A549 (cell line): ENCODE measurements around the gene INPP5A. TPM values are rescaled to one million over a fixed set of nuclear protein-coding genes. Genes with fewer than 3 reads are reported as not detected.

ENCODE experiments used
- ATAC-seq, 2 experiments: fragments of 200-7000 bp in 1 of 2; fragments of >200 bp in 1 of 2; cut with Nextera tagmentation in 1 of 2; cut with Tn5 transposase in 1 of 2; 3 replicates each; pipeline versions ENCODE4 v1.8.0 to v1.9.1; 2018 to 2020; ENCODE audit warnings: mild to moderate bottlenecking in 1 of 2, moderate library complexity in 1 of 2
- CTCF ChIA-PET: fragments of 300-600 bp; sonication (Branson Sonifier 250); formaldehyde crosslinking; extraction: SDS; loops from one replicate; lab custom pipeline; 2021; ENCODE audit warnings: antibody characterized with exemption, inconsistent platforms; lab: Yijun Ruan, JAX
- POLR2A ChIA-PET: fragments of 350-600 bp; formaldehyde crosslinking; extraction: SDS; loops from one replicate; lab custom pipeline; 2021; ENCODE audit warnings: antibody characterized with exemption, inconsistent platforms; lab: Yijun Ruan, JAX
- DNase-seq, 2 experiments: peaks; one replicate each; pipeline versions ENCODE4 v3.0.0 to v3.0.0-alpha.2; 2011 to 2016; ENCODE audit warnings: low read depth in 1 of 2, low spot score in 1 of 2
- FAIRE-seq: peaks from 2 replicates; lab custom pipeline; 2011; peaks lifted over from hg19 to GRCh38; lab: Jason Lieb, UNC
- H3K27ac ChIP-seq, 2 experiments: fragments of >200 bp; sonication (Bioruptor Twin); formaldehyde crosslinking; 3 replicates each; pipeline ENCODE4 v1.5.1; 2016 to 2017
- H3K4me1 ChIP-seq: fragments of >200 bp; sonication (Bioruptor Twin); formaldehyde crosslinking; 3 replicates; pipeline ENCODE4 v1.6.1; 2016
- H3K4me2 ChIP-seq: fragments of >200 bp; sonication (Bioruptor Twin); formaldehyde crosslinking; 3 replicates; pipeline ENCODE4 v1.6.1; 2016
- H3K4me3 ChIP-seq: fragments of >200 bp; sonication (Bioruptor Twin); formaldehyde crosslinking; 3 replicates; pipeline ENCODE4 v1.5.1; 2016
- H3K9me3 ChIP-seq: fragments of >200 bp; sonication (Bioruptor Twin); formaldehyde crosslinking; 3 replicates; pipeline ENCODE4 v1.6.1; 2016
- CBX2 ChIP-seq: fragments of 200-600 bp; sonication (generic); IDR thresholded peaks from 2 replicates; pipeline ENCODE4 v1.6.1; 2016; ENCODE audit warnings: low read depth, mild to moderate bottlenecking, borderline replicate concordance
- CEBPB ChIP-seq, 2 experiments: fragments of >200 bp in 1 of 2; sonication (Bioruptor Twin) in 1 of 2; formaldehyde crosslinking in 1 of 2; IDR thresholded peaks; 2 replicates each; pipeline ENCODE4 v1.6.1; 2012 to 2016
- ESRRA ChIP-seq: fragments of 150-350 bp; IDR thresholded peaks from 2 replicates; pipeline ENCODE4 v1.6.1; 2014; ENCODE audit warnings: mild to moderate bottlenecking, low read length, borderline replicate concordance
- FOSB ChIP-seq: fragments of 250-450 bp; sonication (Bioruptor Pico); IDR thresholded peaks from 2 replicates; pipeline ENCODE4 v1.5.0; 2020; ENCODE audit warnings: mild to moderate bottlenecking, moderate library complexity
- FOXS1 ChIP-seq: fragments of 250-450 bp; sonication (Bioruptor Pico); IDR thresholded peaks from 2 replicates; pipeline ENCODE4 v1.5.0; 2020; ENCODE audit warnings: mild to moderate bottlenecking, moderate library complexity
- GATA3 ChIP-seq: IDR thresholded peaks from 2 replicates; pipeline ENCODE4 v1.6.1; 2012; ENCODE audit warnings: borderline replicate concordance
- KDM1A ChIP-seq: fragments of 200-600 bp; sonication (generic); IDR thresholded peaks from 2 replicates; pipeline ENCODE4 v1.6.1; 2016; ENCODE audit warnings: low read depth, mild to moderate bottlenecking
- KDM5A ChIP-seq: fragments of 200-600 bp; sonication (generic); IDR thresholded peaks from 2 replicates; pipeline ENCODE4 v1.6.1; 2016; ENCODE audit warnings: antibody characterized with exemption, mild to moderate bottlenecking
- POLR2AphosphoS2 ChIP-seq: conservative IDR thresholded peaks from 2 replicates; pipeline ENCODE4 v1.6.1; 2012; ENCODE audit warnings: low read length, improper control_type of control experiment, inconsistent platforms
- RARB ChIP-seq: fragments of 250-450 bp; sonication (Bioruptor Pico); IDR thresholded peaks from 2 replicates; pipeline ENCODE4 v1.8.0; 2021; ENCODE audit warnings: mild to moderate bottlenecking, moderate library complexity
- RCOR1 ChIP-seq: fragments of 150-350 bp; IDR thresholded peaks from 2 replicates; pipeline ENCODE4 v1.6.1; 2014; ENCODE audit warnings: antibody characterized with exemption, low read length, low read depth
- REST ChIP-seq: fragments of 200-600 bp; sonication (generic); IDR thresholded peaks from 2 replicates; pipeline ENCODE4 v1.6.1; 2016; ENCODE audit warnings: antibody characterized with exemption, mild to moderate bottlenecking, moderate library complexity
- RFX5 ChIP-seq: fragments of 450-650 bp; IDR thresholded peaks from 2 replicates; pipeline ENCODE4 v1.7.1; 2014; ENCODE audit warnings: antibody characterized with exemption, mild to moderate bottlenecking, moderate library complexity
- SMC3 ChIP-seq: fragments of >200 bp; sonication (Bioruptor Twin); formaldehyde crosslinking; IDR thresholded peaks from 3 replicates; pipeline ENCODE4 v1.6.1; 2018; ENCODE audit warnings: inconsistent platforms
- WGBS: methylation state at CpG from one replicate; pipeline ENCODE4 v1.1.6; 2017; ENCODE audit errors: missing lambda C conversion rate; 5-methylcytosine and 5-hydroxymethylcytosine counted together
- polyA plus RNA-seq, 4 experiments: library from polyadenylated mRNA; depleted of rRNA in 3 of 4; stranded (reverse); fragments of >200 nt; fragmentation: RNase III in 1 of 4; extraction: RNeasy Plus Mini Kit Qiagen cat#74134 plus additional on column Dnase treatment in 1 of 4; gene quantifications; 2 replicates in 3 of 4; 3 replicates in 1 of 4; pipeline ENCODE4 v1.2.3, GENCODE V29; 2011 to 2017
- TF ChIP-seq, protein P1 (sequence below): IDR thresholded peaks from 2 replicates; pipeline ENCODE4 v1.6.1; 2012
- TF ChIP-seq, protein P2 (sequence below): fragments of 250-450 bp; sonication (Bioruptor Pico); IDR thresholded peaks from 2 replicates; pipeline ENCODE4 v1.5.0; 2021; ENCODE audit warnings: mild to moderate bottlenecking, moderate library complexity, borderline replicate concordance
- TF ChIP-seq, protein P3 (sequence below): fragments of >200 bp; sonication (Bioruptor Twin); formaldehyde crosslinking; IDR thresholded peaks from 3 replicates; pipeline ENCODE4 v1.6.1; 2016
- TF ChIP-seq, protein P4 (sequence below): fragments of >200 bp; sonication (Bioruptor Twin); formaldehyde crosslinking; IDR thresholded peaks from 3 replicates; pipeline ENCODE4 v1.5.1; 2016

INPP5A gene
- polyA plus RNA-seq, 2 of the 4 experiments (the other 2 are of a cell fraction), result 13.7 to 15.1 TPM

GRCh38 chr10:132706701-132707100 is 169.1 kb downstream of the INPP5A start:
- CTCF ChIA-PET, result no interaction called here
- Histone ChIP-seq H3K27ac (no peak overlapping the region), H3K4me3 (no peak overlapping the region), H3K4me1 (no peaks in the 10 kb centered on the region), H3K4me2 (no peak overlapping the region), H3K9me3 (peaks cover 16% of the 10 kb centered on the region; the same call in 2 of the 3 replicates)
- FAIRE-seq, result no peak
- TF ChIP-seq RARB (CRISPR knock-in tag) (no peak), POLR2AphosphoS2 (no peak), FOXS1 (CRISPR knock-in tag) (no peak)
- TF ChIP-seq, protein P1, sequence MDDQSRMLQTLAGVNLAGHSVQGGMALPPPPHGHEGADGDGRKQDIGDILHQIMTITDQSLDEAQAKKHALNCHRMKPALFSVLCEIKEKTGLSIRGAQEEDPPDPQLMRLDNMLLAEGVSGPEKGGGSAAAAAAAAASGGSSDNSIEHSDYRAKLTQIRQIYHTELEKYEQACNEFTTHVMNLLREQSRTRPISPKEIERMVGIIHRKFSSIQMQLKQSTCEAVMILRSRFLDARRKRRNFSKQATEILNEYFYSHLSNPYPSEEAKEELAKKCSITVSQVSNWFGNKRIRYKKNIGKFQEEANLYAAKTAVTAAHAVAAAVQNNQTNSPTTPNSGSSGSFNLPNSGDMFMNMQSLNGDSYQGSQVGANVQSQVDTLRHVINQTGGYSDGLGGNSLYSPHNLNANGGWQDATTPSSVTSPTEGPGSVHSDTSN, result no peak
- TF ChIP-seq, all 56 proteins: peak for 0
- POLR2A ChIA-PET, result no interaction called here
- no peak for DNase-seq
- 89% methylated on average over 11 of the region's 11 CpGs for WGBS
- ATAC-seq, result no peak

DNA sequence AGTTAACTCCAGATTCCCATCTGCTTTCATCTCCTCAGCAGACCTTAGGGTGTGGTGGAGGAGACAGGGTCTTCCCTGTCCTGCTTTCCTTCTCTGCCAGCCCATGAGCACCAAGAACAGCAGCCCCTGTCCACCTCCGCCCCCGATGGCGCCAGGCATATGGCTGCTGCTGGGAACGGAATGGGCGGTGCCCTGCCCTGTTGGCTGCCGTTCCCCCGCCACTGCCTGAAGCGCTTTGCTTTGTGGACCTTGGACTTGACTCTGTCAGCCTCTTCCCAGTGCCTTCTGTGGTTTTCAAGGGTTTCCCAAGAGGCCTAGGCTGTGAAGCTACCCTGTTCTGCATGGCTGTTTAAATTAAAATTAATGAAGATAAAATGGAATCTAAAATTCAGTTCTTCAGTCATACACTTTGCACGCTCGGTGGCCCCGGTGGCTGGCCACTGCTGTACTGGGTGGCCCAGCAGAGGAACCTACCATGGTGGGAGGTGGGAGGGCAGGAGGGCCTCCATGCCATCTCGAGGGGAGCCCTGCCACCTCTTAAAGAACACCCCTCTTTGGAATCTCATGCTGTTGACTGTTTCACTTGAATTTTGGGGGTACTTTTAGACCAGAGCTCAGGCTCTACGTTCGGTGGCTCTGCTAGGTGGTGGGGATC is 169.7 kb downstream of the INPP5A start:
- CTCF ChIA-PET, result interaction anchor here (0.7 kb wide), 1 partner anchor 248 kb away, joined by 3 read pairs; no protein-coding TSS in a partner anchor

More for the DNA sequence above, 169.7 kb downstream of the INPP5A start:
- TF ChIP-seq KDM5A (no peak), RFX5 (no peak), REST (no peak), RCOR1 (no peak), SMC3 (no peak), GATA3 (no peak), CEBPB (IDR thresholded peaks at IDR 0.05) (no peak), FOXS1 (CRISPR knock-in tag) (no peak), KDM1A (no peak), ESRRA (no peak), CBX2 (no peak), FOSB (CRISPR knock-in tag) (no peak)
- TF ChIP-seq, protein P2, sequence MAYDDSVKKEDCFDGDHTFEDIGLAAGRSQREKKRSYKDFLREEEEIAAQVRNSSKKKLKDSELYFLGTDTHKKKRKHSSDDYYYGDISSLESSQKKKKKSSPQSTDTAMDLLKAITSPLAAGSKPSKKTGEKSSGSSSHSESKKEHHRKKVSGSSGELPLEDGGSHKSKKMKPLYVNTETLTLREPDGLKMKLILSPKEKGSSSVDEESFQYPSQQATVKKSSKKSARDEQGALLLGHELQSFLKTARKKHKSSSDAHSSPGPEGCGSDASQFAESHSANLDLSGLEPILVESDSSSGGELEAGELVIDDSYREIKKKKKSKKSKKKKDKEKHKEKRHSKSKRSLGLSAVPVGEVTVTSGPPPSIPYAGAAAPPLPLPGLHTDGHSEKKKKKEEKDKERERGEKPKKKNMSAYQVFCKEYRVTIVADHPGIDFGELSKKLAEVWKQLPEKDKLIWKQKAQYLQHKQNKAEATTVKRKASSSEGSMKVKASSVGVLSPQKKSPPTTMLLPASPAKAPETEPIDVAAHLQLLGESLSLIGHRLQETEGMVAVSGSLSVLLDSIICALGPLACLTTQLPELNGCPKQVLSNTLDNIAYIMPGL (CRISPR knock-in tag), result no peak
- TF ChIP-seq, protein P3, sequence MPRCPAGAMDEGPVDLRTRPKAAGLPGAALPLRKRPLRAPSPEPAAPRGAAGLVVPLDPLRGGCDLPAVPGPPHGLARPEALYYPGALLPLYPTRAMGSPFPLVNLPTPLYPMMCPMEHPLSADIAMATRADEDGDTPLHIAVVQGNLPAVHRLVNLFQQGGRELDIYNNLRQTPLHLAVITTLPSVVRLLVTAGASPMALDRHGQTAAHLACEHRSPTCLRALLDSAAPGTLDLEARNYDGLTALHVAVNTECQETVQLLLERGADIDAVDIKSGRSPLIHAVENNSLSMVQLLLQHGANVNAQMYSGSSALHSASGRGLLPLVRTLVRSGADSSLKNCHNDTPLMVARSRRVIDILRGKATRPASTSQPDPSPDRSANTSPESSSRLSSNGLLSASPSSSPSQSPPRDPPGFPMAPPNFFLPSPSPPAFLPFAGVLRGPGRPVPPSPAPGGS, result no peak
- TF ChIP-seq, protein P4, sequence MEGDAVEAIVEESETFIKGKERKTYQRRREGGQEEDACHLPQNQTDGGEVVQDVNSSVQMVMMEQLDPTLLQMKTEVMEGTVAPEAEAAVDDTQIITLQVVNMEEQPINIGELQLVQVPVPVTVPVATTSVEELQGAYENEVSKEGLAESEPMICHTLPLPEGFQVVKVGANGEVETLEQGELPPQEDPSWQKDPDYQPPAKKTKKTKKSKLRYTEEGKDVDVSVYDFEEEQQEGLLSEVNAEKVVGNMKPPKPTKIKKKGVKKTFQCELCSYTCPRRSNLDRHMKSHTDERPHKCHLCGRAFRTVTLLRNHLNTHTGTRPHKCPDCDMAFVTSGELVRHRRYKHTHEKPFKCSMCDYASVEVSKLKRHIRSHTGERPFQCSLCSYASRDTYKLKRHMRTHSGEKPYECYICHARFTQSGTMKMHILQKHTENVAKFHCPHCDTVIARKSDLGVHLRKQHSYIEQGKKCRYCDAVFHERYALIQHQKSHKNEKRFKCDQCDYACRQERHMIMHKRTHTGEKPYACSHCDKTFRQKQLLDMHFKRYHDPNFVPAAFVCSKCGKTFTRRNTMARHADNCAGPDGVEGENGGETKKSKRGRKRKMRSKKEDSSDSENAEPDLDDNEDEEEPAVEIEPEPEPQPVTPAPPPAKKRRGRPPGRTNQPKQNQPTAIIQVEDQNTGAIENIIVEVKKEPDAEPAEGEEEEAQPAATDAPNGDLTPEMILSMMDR, result no peak
- Histone ChIP-seq H3K4me1 (no peaks in the 10 kb centered on the region), H3K4me2 (no peak overlapping the region), H3K9me3 (peaks cover 16% of the 10 kb centered on the region; the same call in 2 of the 3 replicates), H3K27ac (no peak overlapping the region), H3K4me3 (no peak overlapping the region)
- no peak for FAIRE-seq
- ATAC-seq, result no peak
- DNase-seq, result no peak
- POLR2A ChIA-PET, result no interaction called here
- 92% methylated on average over 14 of the region's 14 CpGs for WGBS
